TTC549 (cell line): ENCODE data around the gene HSP90B1.
A peak's percentile ranks its signal among the peaks of the same experiment; 100 is the strongest.

Source experiments
- FAIRE-seq: peaks from 2 replicates; lab custom pipeline; 2012; peaks lifted over from hg19 to GRCh38; lab: Jason Lieb, UNC

Gene HSP90B1

GRCh38 chr12:103930034-103930786, at the start of gene HSP90B1:
TSS of gene HSP90B1 (plus strand) at chr12:103930410. CDS start at chr12:103930516, 106 bp downstream.
- peak; percentile 98 for FAIRE-seq

GRCh38 chr12:103881261-103881660, 48.9 kb upstream of the HSP90B1 start:
- no peak for FAIRE-seq

- FAIRE-seq = no peak
Observed at GRCh38 chr12:103882861-103883596, 47.2 kb upstream of the HSP90B1 start.

GRCh38 chr12:103883908-103884307, 46.3 kb upstream of the HSP90B1 start:
- no peak for FAIRE-seq

- FAIRE-seq = peak; percentile 45
Observed at GRCh38 chr12:103884316-103884715, 45.9 kb upstream of the HSP90B1 start.

GRCh38 chr12:103886195-103886797, 43.9 kb upstream of the HSP90B1 start:
- no peak for FAIRE-seq

GRCh38 chr12:103887738-103888137, 42.5 kb upstream of the HSP90B1 start:
- FAIRE-seq = no peak

GRCh38 chr12:103897316-103897715, 32.9 kb upstream of the HSP90B1 start:
- no peak for FAIRE-seq

GRCh38 chr12:103901518-103902173, 28.6 kb upstream of the HSP90B1 start:
- no peak for FAIRE-seq

GRCh38 chr12:103903993-103904392, 26.2 kb upstream of the HSP90B1 start:
- FAIRE-seq = no peak

GRCh38 chr12:103905730-103906349, 24.4 kb upstream of the HSP90B1 start:
- no peak for FAIRE-seq

GRCh38 chr12:103908246-103908541, 22.0 kb upstream of the HSP90B1 start:
- no peak for FAIRE-seq

- FAIRE-seq = no peak
Observed at GRCh38 chr12:103908877-103909276, 21.3 kb upstream of the HSP90B1 start.

GRCh38 chr12:103909811-103910210, 20.4 kb upstream of the HSP90B1 start:
- FAIRE-seq = no peak

GRCh38 chr12:103912069-103912468, 18.1 kb upstream of the HSP90B1 start:
- no peak for FAIRE-seq

GRCh38 chr12:103913100-103913499, 17.1 kb upstream of the HSP90B1 start:
- FAIRE-seq = no peak

- FAIRE-seq = no peak
Observed at GRCh38 chr12:103915306-103915705, 14.9 kb upstream of the HSP90B1 start.

- no peak for FAIRE-seq
Observed at GRCh38 chr12:103917873-103918272, 12.3 kb upstream of the HSP90B1 start.

- FAIRE-seq = no peak
Observed at GRCh38 chr12:103924761-103925641, 5.2 kb upstream of the HSP90B1 start.

- FAIRE-seq = no peak
Observed at GRCh38 chr12:103928682-103929045, 1.5 kb upstream of the HSP90B1 start.

GRCh38 chr12:103929046-103929783, 995 bp upstream of the HSP90B1 start:
- no peak for FAIRE-seq
